PFSK-1 (cell line): Measurements from ENCODE around the gene PSMD2.

Experiments
- POLR2AphosphoS5 ChIP-seq: IDR thresholded peaks from 2 replicates; pipeline ENCODE4 v1.6.1; 2012; ENCODE audit warnings: low read depth, mild to moderate bottlenecking, control low read depth, low read length, moderate library complexity
- SIN3A ChIP-seq: IDR thresholded peaks from 2 replicates; pipeline ENCODE4 v1.6.1; 2012; ENCODE audit warnings: mild to moderate bottlenecking, low read length, moderate library complexity, borderline replicate concordance; ENCODE audit not compliant: insufficient read depth
- TF ChIP-seq, protein P1 (sequence below), 2 experiments: IDR thresholded peaks; 2 replicates each; pipeline versions ENCODE4 v1.6.1 to v1.8.0; 2011 to 2012; ENCODE audit warnings: low read depth in 2 of 2, low read length in 2 of 2, control low read depth in 1 of 2, inconsistent platforms in 1 of 2, mild to moderate bottlenecking in 1 of 2, moderate library complexity in 1 of 2; ENCODE audit not compliant: insufficient read depth in 1 of 2

DNA sequence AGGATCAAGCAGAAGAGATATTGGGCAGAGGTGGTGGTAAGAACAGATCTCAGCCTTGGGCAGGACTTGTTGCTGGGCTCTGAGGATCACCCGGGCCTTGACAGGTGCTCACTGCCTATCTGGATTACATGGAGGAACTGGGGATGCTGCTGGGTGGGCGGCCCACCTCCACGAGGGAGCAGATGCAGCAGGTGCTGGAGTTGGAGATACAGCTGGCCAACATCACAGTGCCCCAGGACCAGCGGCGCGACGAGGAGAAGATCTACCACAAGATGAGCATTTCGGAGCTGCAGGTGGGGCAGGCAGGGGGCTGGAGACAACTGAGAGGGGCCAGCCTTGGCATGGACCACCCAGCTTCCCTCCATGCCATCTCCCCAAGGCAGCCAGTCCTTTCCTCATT, 15.4 kb upstream of the PSMD2 start:
- TF ChIP-seq POLR2AphosphoS5 (no peak), SIN3A (no peak)
- TF ChIP-seq, protein P1, sequence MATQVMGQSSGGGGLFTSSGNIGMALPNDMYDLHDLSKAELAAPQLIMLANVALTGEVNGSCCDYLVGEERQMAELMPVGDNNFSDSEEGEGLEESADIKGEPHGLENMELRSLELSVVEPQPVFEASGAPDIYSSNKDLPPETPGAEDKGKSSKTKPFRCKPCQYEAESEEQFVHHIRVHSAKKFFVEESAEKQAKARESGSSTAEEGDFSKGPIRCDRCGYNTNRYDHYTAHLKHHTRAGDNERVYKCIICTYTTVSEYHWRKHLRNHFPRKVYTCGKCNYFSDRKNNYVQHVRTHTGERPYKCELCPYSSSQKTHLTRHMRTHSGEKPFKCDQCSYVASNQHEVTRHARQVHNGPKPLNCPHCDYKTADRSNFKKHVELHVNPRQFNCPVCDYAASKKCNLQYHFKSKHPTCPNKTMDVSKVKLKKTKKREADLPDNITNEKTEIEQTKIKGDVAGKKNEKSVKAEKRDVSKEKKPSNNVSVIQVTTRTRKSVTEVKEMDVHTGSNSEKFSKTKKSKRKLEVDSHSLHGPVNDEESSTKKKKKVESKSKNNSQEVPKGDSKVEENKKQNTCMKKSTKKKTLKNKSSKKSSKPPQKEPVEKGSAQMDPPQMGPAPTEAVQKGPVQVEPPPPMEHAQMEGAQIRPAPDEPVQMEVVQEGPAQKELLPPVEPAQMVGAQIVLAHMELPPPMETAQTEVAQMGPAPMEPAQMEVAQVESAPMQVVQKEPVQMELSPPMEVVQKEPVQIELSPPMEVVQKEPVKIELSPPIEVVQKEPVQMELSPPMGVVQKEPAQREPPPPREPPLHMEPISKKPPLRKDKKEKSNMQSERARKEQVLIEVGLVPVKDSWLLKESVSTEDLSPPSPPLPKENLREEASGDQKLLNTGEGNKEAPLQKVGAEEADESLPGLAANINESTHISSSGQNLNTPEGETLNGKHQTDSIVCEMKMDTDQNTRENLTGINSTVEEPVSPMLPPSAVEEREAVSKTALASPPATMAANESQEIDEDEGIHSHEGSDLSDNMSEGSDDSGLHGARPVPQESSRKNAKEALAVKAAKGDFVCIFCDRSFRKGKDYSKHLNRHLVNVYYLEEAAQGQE (IDR thresholded peaks at IDR 0.05; ENCODE audit: insufficient read depth in 1 of 2, low read depth in 2 of 2, low read length in 2 of 2), result no peak
